GM18520 (cell line): Measurements from ENCODE around the gene CCDC27.

Source experiments
- ATAC-seq: cut with Tn5 transposase; IDR thresholded peaks from one replicate; pipeline ENCODE4 v1.9.1; 2021; ENCODE audit not compliant: unreplicated experiment

The CCDC27 gene

DNA sequence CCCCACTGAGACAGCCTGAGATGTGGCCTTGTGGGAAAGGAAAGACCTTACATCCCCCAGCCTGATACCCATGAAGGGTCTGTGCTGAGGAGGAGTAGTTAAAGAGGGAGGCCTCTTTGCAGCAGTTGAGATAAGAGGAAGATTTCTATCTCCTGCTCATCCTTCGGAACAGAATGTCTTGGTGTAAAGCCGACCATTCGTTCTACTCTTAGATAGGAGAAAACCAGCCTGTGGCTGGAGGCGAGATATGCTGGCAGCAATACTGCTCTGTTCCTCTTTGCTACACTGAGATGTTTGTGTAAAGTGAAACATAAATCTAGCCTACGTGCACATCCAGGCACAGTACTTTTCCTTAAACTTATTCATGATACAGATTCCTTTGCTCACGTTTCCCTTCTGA, 1.5 kb upstream of the CCDC27 start:
- ATAC-seq: no peak

DNA sequence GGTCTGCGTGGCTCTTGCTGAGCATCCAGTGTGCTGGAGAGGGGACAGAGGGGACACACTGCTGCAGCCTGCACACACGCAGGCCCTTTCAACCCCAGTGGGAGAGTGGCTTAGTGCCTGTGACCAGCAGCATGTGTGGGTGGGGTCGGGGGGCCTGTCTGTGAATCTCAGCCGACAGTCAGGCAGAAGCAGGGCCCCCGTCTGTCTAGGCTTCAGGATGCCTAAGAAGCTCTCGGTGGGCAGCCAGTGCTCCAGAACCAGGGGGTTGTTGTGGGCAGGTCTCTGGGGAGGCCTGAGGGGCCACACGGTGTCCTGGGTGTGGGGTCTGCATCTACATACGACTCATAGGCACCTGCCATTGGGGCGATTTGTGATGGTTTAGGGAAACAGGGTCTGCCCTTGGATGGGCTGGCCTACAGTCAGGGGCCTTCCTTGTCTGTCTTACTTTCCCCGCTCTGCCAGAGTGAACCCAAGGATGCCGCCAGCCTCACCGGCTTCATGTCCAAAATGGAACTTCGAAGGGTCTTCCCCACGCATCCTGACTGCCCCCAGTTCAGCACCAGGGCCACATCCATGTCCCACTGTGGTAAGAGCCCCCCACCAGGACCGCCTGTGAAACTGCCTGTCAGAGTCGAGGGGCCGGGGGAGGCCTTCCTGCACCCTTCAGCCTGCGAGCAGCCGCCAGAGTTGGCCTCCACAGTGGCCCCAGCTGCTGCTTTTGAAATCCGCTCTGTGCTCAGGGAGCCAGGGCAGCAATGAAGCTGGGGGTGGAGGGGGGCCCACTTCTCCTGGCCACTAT, 1.6 kb downstream of the CCDC27 start:
- no peak for ATAC-seq

GRCh38 chr1:3756394-3756793, 4.1 kb downstream of the CCDC27 start:
- no peak for ATAC-seq

DNA sequence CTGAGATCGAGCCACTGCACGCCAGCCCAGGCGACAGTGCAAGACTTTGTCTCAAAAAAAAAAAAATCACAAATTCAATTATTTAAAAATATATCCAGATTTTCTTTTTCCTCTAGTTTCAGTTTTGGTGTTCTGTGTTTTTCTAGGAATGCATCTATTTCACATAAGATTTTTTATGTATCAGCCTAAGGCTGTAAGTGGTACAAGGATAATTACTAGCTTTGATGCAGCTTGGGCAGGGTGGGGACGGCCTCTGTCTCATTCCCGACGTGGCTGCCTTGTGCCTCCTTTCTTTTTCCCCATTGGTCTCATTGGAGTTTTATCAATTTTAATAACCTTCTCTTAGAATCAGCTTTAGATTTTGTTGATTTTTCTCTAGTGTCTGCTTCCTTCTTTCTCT, 6.9 kb downstream of the CCDC27 start:
- ATAC-seq: no peak

DNA sequence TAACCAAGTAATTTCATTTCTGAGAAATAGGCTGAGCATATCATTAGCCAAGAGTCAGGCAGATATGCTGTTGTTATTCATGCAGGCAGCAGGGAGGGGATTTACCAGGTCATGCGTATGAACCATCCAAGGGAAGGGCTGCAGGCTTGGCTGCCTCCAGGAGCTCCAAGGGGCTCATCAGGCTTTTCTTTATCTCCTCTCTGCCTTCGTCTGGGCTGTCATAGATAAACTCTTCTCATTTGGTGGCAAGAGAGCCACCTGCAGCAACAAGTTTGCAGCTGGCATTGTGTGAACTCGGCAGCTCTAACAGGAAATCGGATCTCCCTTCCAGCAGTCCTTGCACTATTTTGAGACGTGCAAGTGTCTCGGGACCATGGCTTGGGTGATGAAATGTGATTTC, 7.5 kb downstream of the CCDC27 start:
- no peak for ATAC-seq

- ATAC-seq: no peak
Observed at GRCh38 chr1:3761296-3762010, 9.2 kb downstream of the CCDC27 start.

GRCh38 chr1:3762151-3762872, 10.1 kb downstream of the CCDC27 start:
- no peak for ATAC-seq

DNA sequence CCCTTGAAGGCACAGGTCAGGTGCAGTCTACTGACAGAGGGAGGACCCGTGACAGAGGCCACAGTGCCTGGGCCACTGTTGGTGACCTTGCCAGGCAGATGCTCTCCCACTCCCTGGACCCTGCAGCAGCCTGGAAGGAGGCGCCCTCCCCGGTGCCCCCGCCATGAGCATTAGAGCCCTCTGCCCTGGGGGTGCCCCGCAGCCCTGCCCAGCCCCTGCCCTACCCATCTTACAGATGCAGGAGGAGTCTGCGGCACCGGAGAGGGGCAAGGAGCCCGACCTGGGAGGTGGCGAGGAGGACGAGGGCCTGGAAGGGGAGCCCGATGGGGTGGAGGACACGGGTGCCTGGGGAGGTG, 10.6 kb downstream of the CCDC27 start:
- no peak for ATAC-seq

GRCh38 chr1:3763351-3764125, 11.3 kb downstream of the CCDC27 start:
- no peak for ATAC-seq

GRCh38 chr1:3767328-3767925, 15.2 kb downstream of the CCDC27 start:
- ATAC-seq: no peak

- ATAC-seq: no peak
Observed at GRCh38 chr1:3768811-3769390, 16.7 kb downstream of the CCDC27 start.

- no peak for ATAC-seq
Observed at GRCh38 chr1:3770047-3770765, 18.0 kb downstream of the CCDC27 start.

DNA sequence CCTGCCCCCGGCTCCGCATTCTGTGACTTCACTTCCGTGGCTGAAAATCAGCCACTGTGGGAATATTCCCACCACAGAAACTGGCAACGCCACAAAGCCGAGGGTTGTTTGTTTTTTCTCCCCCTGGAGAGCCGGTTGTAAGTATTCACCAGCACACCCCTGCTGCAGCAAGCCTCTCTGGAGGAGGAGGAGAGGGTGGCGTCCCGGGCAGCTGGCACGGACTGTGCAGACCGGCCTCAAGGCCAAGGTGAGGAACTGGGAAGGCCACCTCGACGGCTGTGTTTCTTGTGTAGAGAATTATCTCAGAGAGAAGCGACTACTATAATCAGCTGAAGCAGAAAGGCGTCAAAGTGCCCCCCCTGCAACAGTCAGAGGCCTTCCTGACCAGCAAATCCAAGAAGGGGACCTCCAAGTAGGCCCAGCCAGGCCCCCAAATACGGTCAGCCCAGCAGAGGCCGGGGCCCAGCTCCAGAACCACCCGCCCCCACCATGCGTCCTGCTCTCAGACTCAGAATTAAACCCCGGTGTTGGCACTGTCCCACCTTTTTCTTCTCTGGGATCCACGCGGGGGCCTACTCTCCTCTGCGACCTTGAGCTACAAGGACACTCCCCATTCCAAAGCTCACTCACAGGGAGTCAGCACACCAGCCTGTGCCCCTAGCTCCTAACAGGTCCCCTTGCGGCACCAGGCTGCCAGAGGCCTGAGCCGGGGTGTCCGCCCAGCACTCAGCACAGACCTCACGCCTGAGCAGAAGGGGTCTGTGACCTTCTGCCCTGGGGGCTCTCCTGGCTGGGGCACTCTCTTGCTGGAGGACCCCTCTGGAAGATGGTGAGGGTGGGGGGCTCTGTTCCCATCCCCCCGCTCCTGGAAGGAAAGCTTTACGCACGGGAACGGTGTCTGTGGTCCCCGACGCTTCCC, 19.1 kb downstream of the CCDC27 start:
- ATAC-seq: no peak

GRCh38 chr1:3772027-3772714, 19.9 kb downstream of the CCDC27 start:
- ATAC-seq: no peak

DNA sequence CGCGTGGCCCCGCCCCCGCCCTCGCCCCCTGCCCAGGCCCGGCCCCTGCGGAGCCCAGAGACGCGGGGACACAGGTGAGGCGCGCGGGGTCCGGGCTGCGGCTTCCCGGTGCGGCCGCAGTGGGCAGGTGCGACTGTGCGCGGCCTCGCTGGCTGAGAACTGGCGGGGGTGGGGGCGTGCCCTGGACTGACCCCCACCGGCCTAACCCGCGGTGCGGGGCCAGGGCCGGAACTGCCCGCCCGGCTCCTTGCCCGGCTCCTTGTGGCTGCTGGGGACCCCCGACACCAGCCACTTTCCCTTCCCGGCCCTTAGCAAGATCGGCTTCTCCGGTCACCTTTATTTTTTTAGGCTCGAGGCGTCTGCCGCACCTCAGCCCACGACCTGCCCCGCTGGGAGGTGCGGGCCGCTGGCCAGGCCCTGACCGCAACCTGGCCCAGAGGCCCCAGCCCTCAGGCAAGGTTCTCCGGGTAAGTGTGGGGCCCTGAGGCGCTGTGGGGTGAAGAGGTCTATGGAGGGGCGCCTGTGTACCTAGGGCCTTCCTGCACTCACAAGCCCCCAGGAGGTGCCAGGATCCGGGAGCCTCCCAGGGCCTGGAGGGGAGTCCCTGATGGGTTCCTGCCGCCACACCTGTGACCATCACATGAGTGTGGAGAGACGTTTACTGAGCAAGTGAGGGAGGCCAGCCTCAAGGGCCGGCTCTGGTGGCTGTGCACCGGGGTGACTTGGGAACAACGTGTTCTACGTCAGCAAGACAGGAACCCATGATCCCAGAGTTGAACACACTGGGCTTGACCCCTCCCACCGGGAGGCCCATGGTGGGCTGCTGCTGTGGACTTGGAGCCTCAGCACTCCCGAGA, 20.7 kb downstream of the CCDC27 start, which contains the start of gene SMIM1:
Gene SMIM1, plus strand, starts transcription at position 35 of the 857 bp plus-strand sequence. CDS start 2,625 bp downstream, outside the sequence.
- no peak for ATAC-seq

- ATAC-seq: no peak
Observed at GRCh38 chr1:3773572-3774275, 21.5 kb downstream of the CCDC27 start.
